Stimulated activated CD4-positive, alpha-beta T cell treated with anti-CD3 and anti-CD28 coated beads, Interleukin-1b, Interleukin-23, amount 100 ng/mL, for 48 hours (primary cell): ENCODE data around the gene C2orf66.

Experiments used
- DNase-seq: peaks from one replicate; pipeline ENCODE4 v3.0.0-alpha.2; 2020

C2orf66 gene

DNA sequence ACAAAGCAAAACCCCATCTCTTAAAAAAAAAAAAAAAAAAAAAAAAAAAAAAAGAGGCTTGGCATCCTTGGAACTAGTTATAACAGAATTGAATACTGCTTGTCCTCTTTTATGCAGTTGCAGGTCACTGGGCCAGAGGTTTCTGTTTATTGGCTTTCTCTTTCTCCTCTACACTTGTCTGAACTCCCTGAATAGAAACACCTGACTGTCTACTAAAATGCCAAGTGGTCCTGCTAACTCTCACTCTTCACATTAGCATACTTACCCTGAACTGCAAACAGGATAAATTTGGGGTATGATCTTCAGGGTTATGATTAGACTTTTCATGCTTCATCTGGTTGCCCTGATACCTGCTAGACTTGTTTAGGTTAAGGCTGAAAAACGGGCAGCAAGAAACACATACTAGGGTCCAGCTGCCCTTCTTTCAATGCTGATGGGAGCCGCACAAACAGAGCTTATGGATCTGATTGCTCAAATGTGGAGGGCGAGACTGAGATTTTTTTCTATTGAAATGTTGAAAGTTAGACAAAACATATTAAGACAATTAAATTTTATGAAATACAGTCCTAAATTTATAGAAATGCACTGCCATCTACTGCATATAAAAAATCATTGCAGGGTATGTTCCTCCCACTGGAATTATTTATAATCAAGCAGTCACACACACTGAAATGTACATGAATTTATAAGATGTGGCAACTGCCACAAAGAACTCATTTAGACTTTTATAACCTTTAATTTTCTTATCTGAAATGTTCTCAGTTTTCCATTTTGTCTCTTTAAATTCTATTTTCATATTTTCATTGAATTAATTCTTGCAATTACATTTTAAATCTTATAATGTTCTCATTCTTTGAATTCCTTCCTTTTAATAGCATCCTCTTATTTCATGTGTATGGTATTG is 50.4 kb downstream of the C2orf66 start:
- DNase-seq = no peak
